Embryonic facial prominence (tissue), 1 donor: ENCODE data around the gene CD74.

Experiments
- DNase-seq: peaks from one replicate; pipeline ENCODE4 v3.0.0-alpha.2; 2016; ENCODE audit errors: extremely low spot score

CD74 gene

DNA sequence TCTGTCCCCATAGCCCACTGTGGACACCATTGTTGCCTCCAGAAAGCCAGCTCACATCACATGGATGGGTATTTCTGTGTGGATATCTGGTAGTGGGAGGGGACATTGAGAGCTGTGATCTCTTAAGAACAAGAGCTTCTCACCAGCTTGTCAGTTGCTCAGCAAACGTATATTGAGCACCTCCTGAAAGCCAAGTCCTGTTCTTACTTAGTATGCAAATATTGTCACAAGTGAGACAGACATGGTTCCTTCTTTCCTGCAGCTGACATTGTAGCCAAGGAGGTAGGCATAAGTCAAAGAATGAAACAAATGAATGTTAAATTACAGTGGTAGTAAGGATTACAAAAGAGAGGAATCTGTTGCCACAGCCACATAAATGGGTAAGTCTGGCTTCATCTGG is 51.4 kb downstream of the CD74 start:
- DNase-seq, result no peak

DNA sequence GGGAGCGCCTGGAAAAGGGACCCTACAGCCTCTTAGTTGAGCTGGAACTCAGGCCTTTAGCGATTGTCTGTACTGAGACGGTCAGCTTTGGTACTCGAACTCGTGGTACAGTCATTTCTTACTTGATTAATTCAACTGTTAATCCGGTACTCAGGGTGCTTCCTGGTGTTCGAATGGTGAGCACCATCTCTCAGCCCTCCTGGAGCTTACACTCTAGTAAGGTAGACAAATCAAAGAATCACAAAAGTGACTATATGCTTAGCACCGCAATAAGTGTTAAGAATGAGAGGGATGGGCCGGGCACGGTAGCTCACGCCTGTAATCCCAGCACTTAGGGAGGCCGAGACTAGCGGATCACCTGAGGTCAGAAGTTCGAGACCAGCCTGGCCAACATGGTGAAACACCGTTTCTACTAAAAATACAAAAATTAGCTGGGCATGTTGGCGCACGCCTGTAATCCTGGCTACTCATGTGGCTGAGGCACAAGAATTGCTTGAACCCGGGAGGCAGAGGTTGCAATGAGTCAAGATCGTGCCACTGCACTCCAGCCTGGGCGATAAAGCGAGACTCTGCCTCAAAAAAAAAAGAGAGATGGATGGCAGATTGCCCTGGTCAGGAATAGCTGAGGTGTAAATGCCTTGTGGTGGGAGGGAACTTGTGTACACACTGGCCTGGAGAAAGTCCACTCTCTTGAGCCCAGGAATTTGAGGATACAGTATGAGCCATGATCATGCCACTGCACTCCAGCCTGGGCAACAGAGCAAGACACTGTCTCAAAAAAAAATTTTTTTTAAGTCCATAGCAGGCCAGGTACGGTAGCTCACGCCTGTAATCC is 54.2 kb downstream of the CD74 start:
- DNase-seq, result no peak

DNA sequence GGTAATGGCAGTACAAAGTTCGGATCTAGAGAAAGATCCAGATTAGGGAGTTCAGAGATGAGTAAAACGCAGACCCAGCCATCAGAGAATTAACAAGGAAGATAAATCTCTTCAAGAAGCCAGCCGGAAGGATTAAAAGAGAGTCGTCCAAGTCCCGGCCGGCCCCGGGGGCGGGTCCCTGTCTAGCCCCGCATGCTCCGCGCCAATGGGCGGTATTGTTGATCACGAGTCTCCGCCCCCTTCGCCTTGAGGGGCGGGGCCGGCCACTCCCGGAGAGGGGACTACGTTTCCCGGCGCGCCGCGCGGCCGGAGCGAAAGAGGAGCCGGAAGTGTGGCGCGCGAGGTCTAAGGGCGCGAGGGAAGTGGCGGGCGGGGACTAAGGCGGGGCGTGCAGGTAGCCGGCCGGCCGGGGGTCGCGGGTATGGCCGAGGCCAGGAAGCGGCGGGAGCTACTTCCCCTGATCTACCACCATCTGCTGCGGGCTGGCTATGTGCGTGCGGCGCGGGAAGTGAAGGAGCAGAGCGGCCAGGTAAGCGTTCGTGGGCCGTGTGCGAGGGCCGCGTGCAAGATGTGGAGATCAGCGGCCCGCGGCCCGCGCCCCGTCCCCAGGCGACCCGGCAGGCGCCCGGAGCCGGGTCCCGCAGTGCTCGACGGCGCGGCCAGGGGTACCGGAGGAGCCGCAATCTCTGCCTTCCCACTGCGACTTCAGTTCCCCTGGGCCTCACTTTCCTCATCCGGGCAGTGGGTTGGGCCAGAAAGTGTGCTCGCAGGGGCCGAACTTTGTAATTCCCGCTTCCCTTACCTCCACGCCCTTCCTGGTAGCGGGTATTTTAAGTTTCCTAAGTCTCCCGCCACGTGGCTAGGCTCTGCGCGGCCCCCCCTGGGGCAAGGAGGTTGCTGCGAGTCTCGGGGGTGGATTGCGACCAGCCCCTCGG is 55.1 kb downstream of the CD74 start, which contains the start of gene TCOF1:
TSS of gene TCOF1 (plus strand) at position 372 of the 935 bp plus-strand sequence. CDS start at position 422, 50 bp downstream.
- DNase-seq, result peak; percentile 83

GRCh38 chr5:150356575-150357294 is 56.0 kb downstream of the CD74 start:
- no peak for DNase-seq

GRCh38 chr5:150355791-150356190 is 56.9 kb downstream of the CD74 start:
- DNase-seq, result no peak

- no peak for DNase-seq
Observed at GRCh38 chr5:150353032-150353675, 59.6 kb downstream of the CD74 start.

DNA sequence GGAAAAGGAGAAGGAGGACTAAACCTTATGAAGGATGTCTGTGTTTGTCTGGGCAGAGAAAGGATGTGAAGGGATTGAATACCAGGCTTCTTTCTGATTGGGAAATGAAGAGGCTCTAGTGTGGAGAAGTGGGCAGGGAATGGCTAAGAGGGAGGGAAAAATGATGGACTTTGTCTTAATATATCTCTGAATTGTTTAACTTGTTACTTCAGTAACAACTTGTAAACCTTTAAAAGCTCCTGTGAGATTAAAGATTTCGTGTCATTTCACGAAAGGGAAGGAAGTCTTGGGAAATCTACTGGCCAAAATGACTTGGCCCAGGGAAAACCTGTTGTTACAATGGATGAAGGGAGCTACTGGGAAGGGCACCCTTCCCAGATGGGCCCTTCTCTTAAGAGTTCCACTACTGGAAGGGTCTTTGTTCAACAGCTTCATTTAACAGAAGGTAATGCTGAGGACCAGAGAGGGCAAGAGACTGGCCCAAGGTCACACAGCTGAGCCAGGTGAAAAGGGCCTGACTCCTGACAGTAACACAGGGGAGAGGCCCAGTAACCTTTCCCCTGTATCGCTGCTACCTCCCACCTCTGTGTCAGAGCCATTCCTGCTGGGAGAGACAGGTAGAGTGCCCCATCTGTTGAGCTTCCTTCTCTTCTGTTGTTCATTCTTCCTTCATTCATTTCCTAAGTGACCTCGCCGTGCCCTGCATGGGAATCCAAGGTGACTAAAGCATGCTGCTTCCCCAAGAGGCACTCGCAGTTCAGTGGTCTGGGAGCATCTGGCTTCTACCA is 60.3 kb downstream of the CD74 start:
- DNase-seq, result no peak
